Posterior cingulate gyrus (tissue), 11 donors: ENCODE results near the gene VSTM2A.
A peak's percentile ranks its signal among the peaks of the same experiment; 100 is the strongest.

Experiments
- DNase-seq, 10 donors: peaks; one replicate each; pipeline versions ENCODE4 v3.0.0 to v3.0.0-alpha.2; 2020 to 2021; ENCODE audit warnings: mixed read lengths in 3 of 10
- intact Hi-C: fragments of 100-400 bp; cut with DNase I; formaldehyde crosslinking; loops from one replicate; pipeline ENCODE4 v1.15.1; 2023

VSTM2A gene

DNA sequence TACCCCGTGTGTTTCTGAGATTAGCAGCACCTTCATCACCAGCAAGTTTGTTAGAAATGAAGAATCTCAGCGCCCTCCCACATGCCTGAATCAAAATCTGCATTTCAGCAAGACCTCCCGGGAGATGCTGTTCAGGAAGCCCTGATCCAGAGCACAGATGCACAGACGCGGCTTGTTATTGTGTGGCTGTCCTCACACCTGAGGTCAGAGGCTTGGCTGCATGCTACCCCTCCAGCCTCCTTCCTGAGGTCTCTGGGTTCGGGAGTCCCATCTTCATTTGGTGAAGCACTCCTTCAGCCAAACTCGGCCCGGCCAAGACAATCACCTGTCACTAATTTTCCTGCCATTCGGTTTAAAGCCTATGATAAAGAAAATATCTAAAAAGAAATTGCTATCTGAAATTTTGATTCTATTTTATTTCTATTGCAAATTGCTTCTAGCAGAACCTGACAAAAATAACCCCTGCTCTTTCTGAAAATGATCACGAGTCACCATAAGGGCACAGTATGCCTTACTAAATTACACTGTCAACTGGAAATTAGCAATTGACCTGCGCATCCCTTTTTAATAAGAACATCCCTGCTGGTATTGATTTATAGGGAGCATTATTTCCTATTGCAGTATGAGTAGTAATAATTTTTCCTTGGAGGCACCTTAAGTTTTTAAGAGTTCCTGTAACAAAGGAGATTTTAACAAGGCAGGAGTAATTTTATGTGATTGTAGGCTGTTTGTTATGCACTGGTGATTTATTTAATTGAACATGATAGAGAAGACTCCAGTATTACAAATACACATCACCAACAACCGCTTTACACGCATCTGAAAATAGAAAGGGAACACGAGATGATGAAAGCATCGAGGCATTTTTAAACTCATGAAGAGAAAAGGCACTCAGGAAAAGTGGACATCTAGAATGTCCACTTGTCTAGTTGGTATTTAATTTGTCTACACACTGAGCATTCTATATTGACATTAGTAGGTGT is 49.5 kb downstream of the VSTM2A start:
- DNase-seq, result peak in 1 of 10 donors; percentile 74
- intact Hi-C loops, result no loop called here

DNA sequence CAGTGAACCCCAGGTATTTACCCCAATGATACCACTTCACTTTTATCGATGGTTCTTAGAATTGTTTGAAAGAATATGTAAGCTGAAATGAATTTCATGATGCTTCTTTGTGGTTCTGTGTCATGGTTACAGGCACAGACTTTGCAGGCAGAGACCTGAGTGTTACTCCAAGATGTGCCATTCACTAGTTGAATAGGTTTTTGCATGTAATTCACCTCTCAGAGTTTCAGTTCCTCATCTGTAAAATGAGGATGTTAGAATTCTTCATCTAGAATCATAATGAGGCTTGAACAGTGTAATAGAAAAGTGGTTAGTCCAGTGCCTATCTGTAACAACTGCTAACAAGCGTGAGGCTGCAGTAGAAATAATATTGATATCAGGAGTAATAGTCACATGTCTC is 54.6 kb downstream of the VSTM2A start:
- no peak for DNase-seq
- intact Hi-C loops, result no loop called here

DNA sequence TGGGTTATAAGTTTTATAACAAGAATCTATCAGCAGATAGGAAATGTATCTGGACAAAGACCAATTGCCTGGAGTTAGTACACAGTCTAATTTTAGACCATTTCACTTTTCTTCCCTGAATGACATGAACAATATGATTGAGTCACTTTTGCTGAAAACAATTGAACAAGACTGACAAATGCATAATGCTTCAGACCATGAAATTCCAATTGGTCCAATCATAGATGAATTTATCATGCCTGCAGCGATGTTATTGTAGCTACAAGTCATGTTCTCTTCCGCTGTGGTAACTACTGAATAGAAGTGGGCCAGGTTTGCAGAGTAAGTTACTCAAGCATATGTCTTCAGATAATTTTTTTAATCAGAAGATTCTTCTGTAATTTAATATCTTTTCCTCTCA is 73.4 kb downstream of the VSTM2A start:
- no peak for DNase-seq
- intact Hi-C loops, result no loop called here
